GM12878 (cell line): Measurements from ENCODE around the gene KDELR1. TPM values are rescaled to one million over a fixed set of nuclear protein-coding genes. Genes with fewer than 3 reads are reported as not detected.

ENCODE experiments used
- ATAC-seq: fragments of 200-7000 bp; cut with Tn5 transposase; 3 replicates; pipeline ENCODE4 v1.9.1; 2020; ENCODE audit warnings: mild to moderate bottlenecking, moderate library complexity
- BruUV-seq: library from RNA; stranded (reverse); fragments of 400-500 nt; replicated peaks from 2 replicates; lab custom pipeline; 2021; lab: Mats Ljungman, UMichigan
- CTCF ChIA-PET: fragments of 300-600 bp; sonication (Branson Sonifier 250); formaldehyde crosslinking; extraction: SDS; loops from one replicate; lab custom pipeline; 2021; ENCODE audit warnings: inconsistent platforms; lab: Yijun Ruan, JAX
- POLR2A ChIA-PET: fragments of 350-600 bp; formaldehyde crosslinking; extraction: SDS; loops from one replicate; lab custom pipeline; 2021; ENCODE audit warnings: inconsistent platforms; lab: Charles Lee
- RAD21 ChIA-PET: fragments of 300-600 bp; sonication (Branson Sonifier 250); formaldehyde crosslinking; loops from one replicate; lab custom pipeline; 2023; ENCODE audit warnings: antibody characterized with exemption; ENCODE audit not compliant: unreplicated experiment; lab: Charles Lee
- SMC1A ChIA-PET: fragments of 300-600 bp; sonication (Branson Sonifier 250); formaldehyde crosslinking; loops from one replicate; lab custom pipeline; 2023; ENCODE audit not compliant: unreplicated experiment, uncharacterized antibody; lab: Charles Lee
- DNase-seq: peaks from one replicate; pipeline ENCODE4 v3.0.0-alpha.2; 2011; ENCODE audit warnings: low read depth, low spot score
- FAIRE-seq: peaks from 3 replicates; lab custom pipeline; 2011; peaks lifted over from hg19 to GRCh38; lab: Jason Lieb, UNC
- H2AFZ ChIP-seq: 2 replicates; pipeline ENCODE4 v1.6.0; 2011; ENCODE audit warnings: low read depth, low read length, control low read depth; ENCODE audit not compliant: control insufficient read depth
- H3K27ac ChIP-seq: 2 replicates; pipeline ENCODE4 v1.5.1; 2011; ENCODE audit warnings: control low read depth; ENCODE audit not compliant: control insufficient read depth, insufficient read depth
- H3K27me3 ChIP-seq, 2 experiments: replicated peaks in 1 of 2; 2 replicates each; pipeline versions ENCODE4 v1.6.0 to v1.6.1; 2011; ENCODE audit warnings: low read length in 1 of 2; ENCODE audit not compliant: control insufficient read depth in 2 of 2, insufficient read depth in 2 of 2
- H3K36me3 ChIP-seq, 2 experiments: 2 replicates each; pipeline ENCODE4 v1.5.1; 2011; ENCODE audit warnings: low read length in 1 of 2; ENCODE audit not compliant: control insufficient read depth in 2 of 2, insufficient read depth in 2 of 2
- H3K4me1 ChIP-seq: 2 replicates; pipeline ENCODE4 v1.6.1; 2011; ENCODE audit warnings: mild to moderate bottlenecking, low read length, moderate library complexity, mixed read lengths; ENCODE audit not compliant: control insufficient read depth, insufficient read depth
- H3K4me2 ChIP-seq: 2 replicates; pipeline ENCODE4 v1.6.0; 2011; ENCODE audit warnings: control low read depth; ENCODE audit not compliant: control insufficient read depth, insufficient read depth
- H3K4me3 ChIP-seq: fragments of 200-600 bp; sonication (generic); 2 replicates; pipeline ENCODE4 v1.5.1; 2016
- H3K79me2 ChIP-seq: 2 replicates; pipeline ENCODE4 v1.6.0; 2011; ENCODE audit warnings: low read length; ENCODE audit not compliant: control insufficient read depth, insufficient read depth
- H3K9ac ChIP-seq: 2 replicates; pipeline ENCODE4 v1.8.0; 2011; ENCODE audit warnings: low read length, control low read depth, mixed read lengths; ENCODE audit not compliant: control insufficient read depth, insufficient read depth
- H3K9me3 ChIP-seq: replicated peaks from 3 replicates; pipeline ENCODE4 v1.5.1; 2011; ENCODE audit warnings: mild to moderate bottlenecking, low read length; ENCODE audit not compliant: control insufficient read depth, insufficient read depth
- H4K20me1 ChIP-seq: 2 replicates; pipeline ENCODE4 v1.6.0; 2011; ENCODE audit not compliant: control insufficient read depth, insufficient read depth
- BCL11A ChIP-seq: IDR thresholded peaks from 2 replicates; pipeline ENCODE4 v1.6.1; 2011; ENCODE audit warnings: low read depth, low read length
- CBFB ChIP-seq: IDR thresholded peaks from 2 replicates; pipeline ENCODE4 v1.6.1; 2016; ENCODE audit warnings: antibody characterized with exemption, low read depth
- CREB1 ChIP-seq: IDR thresholded peaks from 2 replicates; pipeline ENCODE4 v1.6.1; 2012; ENCODE audit warnings: low read depth, mild to moderate bottlenecking, inconsistent platforms
- NRF1 ChIP-seq: conservative IDR thresholded peaks from 2 replicates; pipeline ENCODE4 v1.6.1; 2011; ENCODE audit warnings: mild to moderate bottlenecking, low read depth, low read length, improper control_type of control experiment
- POLR2AphosphoS5 ChIP-seq: IDR thresholded peaks from 2 replicates; pipeline ENCODE4 v1.6.1; 2011; ENCODE audit warnings: mild to moderate bottlenecking, low read length, inconsistent platforms
- SMAD1 ChIP-seq: fragments of 450-650 bp; IDR thresholded peaks from 2 replicates; pipeline ENCODE4 v1.6.1; 2018; ENCODE audit warnings: mild to moderate bottlenecking, low read depth; ENCODE audit not compliant: partially characterized antibody
- ZBED1 ChIP-seq: IDR thresholded peaks from 2 replicates; pipeline ENCODE4 v1.6.1; 2016; ENCODE audit warnings: borderline replicate concordance
- ZNF207 ChIP-seq: fragments of 450-650 bp; IDR thresholded peaks from 2 replicates; pipeline ENCODE4 v1.6.1; 2014; ENCODE audit warnings: antibody characterized with exemption, mild to moderate bottlenecking, borderline replicate concordance
- WGBS: methylation state at CpG from one replicate; pipeline ENCODE4 v1.1.6; 2016; ENCODE audit warnings: low lambda C conversion rate; ENCODE audit not compliant: insufficient replicate concordance, insufficient coverage; ENCODE audit errors: missing lambda C conversion rate; 5-methylcytosine and 5-hydroxymethylcytosine counted together
- in situ Hi-C: fragments of 300-500 bp; cut with MboI; formaldehyde crosslinking; loops from 9 replicates; pipeline ENCODE4 v1.14.3; 2018; ENCODE audit warnings: mixed read lengths
- intact Hi-C: fragments of 100-400 bp; cut with micrococcal nuclease; formaldehyde crosslinking; loops from one replicate; pipeline ENCODE4 v1.14.2; 2022; ENCODE audit not compliant: unreplicated experiment
- polyA plus RNA-seq, 11 experiments: library from polyadenylated mRNA; depleted of rRNA in 4 of 11; unstranded in 6 of 11; stranded (reverse) in 5 of 11; fragments of >200 nt; fragmentation: Nextera tagmentation in 4 of 11; fragmentation: Illumina TruSeq in 1 of 11; extraction: Ambion mirVana in 4 of 11; extraction: Trizol in 1 of 11; gene quantifications; 1 replicate in 1 of 11; 2 replicates in 10 of 11; pipeline versions ENCODE4 v1.2.1 to v1.2.3, GENCODE V29; 2011 to 2016; ENCODE audit warnings: inconsistent platforms in 2 of 11, missing spikeins in 2 of 11, low read depth in 1 of 11
- total RNA-seq, 4 experiments: library from RNA; depleted of rRNA in 3 of 4; stranded (reverse); fragments of >200 nt in 3 of 4; fragmentation: Illumina TruSeq in 1 of 4; extraction: Trizol in 1 of 4; gene quantifications; 2 replicates each; pipeline versions ENCODE4 v1.2.1 to v1.2.3, GENCODE V29; 2013 to 2021
- TF ChIP-seq, protein P1 (sequence below): fragments of 450-650 bp; IDR thresholded peaks from 2 replicates; pipeline ENCODE4 v1.6.1; 2016; ENCODE audit warnings: mild to moderate bottlenecking, moderate library complexity, borderline replicate concordance
- TF ChIP-seq, protein P2 (sequence below): fragments of 150-350 bp; IDR thresholded peaks from 2 replicates; pipeline ENCODE4 v1.6.1; 2016; ENCODE audit warnings: low read depth, low read length

The KDELR1 gene
- total and polyA plus RNA-seq, 10 of the 15 experiments (the other 5 are each of a cell fraction or from before 2014, with no cell fraction given): 2.3 to 71.0 (median 45.2) TPM

DNA sequence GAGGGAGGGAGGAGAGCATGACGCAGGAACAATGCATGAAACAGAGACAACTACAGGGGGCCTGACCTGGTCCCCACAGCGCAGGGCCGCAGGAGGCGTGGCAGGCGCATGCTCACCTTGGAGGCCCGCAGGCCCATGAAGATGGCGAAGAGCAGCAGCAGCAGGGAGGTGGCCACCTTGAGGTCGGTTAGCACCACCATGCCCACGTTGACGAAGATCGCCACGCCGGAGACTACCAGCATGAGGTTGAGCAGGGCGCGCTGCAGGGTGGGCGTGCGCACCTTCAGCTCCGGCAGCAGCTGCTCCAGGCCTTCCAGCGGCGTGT is 49.0 kb downstream of the KDELR1 start:
- no peak overlapping the region for H3K27ac ChIP-seq

DNA sequence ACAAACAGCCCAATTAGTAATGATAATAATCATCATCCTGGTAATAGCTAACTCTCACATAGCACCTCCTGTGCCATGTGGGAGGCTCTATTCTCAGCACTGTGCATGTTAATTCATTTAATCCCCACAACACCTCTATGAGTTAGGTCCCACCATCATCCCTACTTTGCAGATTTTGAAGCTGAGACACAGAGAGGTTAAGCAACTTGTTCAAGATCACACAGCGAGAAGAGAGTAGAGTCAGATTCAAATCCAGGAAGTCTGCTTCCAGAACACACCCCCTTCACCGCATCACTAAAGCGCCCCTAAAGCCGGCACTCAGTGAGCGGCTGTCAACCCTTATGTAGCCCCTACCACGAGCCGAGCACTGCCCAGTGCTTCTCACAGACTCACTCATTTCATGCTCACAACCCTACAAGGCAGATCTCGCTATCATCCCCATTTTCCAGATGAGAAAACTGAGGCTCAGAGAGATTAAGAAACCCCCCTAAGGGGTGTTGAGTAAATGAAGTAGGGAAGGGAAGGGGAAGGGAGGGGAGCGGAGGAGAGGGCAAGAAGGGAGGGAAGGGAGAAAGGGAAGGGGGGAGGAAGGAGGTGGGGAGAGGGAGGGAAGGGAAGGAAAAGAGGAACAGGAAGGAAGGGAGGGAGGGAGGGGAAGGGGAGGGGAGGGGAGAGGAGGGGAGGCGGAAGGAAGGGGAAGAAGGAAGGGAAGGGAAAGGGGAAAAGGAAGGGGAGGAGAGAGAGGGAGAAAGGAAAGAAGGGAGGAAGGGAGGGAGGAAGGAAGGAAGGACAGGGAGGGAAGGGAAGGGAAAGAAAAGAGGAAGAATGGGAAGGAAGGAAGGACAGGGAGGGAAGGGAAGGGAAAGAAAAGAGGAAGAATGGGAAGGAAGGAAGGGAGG is 49.6 kb downstream of the KDELR1 start:
- no peaks in the 10 kb centered on the region for H4K20me1 ChIP-seq
- ChIA-PET SMC1A (interaction anchor here (1.5 kb wide), 1 partner anchor 23 kb away, joined by 3 read pairs; no protein-coding TSS in a partner anchor), RAD21 (interaction anchor here (1.4 to 2.1 kb wide), 2 partner anchors 9 to 20 kb away, joined by 4 to 13 read pairs; a partner anchor contains a TSS), CTCF (interaction anchor here (0.6 to 1.3 kb wide), 3 partner anchors 22 to 267 kb away, joined by 3 to 4 read pairs (median 4); partner anchors contain the start of gene KDELR1), POLR2A (interaction anchor here (0.5 to 1.0 kb wide), 3 partner anchors 10 to 785 kb away, joined by 3 read pairs; no protein-coding TSS in a partner anchor)
- H3K9me3 ChIP-seq: no peaks in the 10 kb centered on the region
- H3K27me3 ChIP-seq: no peaks in the 10 kb centered on the region
- TF ChIP-seq ZBED1 (no peak), ZNF207 (no peak), NRF1 (no peak), POLR2AphosphoS5 (no peak)
- TF ChIP-seq, protein P1, sequence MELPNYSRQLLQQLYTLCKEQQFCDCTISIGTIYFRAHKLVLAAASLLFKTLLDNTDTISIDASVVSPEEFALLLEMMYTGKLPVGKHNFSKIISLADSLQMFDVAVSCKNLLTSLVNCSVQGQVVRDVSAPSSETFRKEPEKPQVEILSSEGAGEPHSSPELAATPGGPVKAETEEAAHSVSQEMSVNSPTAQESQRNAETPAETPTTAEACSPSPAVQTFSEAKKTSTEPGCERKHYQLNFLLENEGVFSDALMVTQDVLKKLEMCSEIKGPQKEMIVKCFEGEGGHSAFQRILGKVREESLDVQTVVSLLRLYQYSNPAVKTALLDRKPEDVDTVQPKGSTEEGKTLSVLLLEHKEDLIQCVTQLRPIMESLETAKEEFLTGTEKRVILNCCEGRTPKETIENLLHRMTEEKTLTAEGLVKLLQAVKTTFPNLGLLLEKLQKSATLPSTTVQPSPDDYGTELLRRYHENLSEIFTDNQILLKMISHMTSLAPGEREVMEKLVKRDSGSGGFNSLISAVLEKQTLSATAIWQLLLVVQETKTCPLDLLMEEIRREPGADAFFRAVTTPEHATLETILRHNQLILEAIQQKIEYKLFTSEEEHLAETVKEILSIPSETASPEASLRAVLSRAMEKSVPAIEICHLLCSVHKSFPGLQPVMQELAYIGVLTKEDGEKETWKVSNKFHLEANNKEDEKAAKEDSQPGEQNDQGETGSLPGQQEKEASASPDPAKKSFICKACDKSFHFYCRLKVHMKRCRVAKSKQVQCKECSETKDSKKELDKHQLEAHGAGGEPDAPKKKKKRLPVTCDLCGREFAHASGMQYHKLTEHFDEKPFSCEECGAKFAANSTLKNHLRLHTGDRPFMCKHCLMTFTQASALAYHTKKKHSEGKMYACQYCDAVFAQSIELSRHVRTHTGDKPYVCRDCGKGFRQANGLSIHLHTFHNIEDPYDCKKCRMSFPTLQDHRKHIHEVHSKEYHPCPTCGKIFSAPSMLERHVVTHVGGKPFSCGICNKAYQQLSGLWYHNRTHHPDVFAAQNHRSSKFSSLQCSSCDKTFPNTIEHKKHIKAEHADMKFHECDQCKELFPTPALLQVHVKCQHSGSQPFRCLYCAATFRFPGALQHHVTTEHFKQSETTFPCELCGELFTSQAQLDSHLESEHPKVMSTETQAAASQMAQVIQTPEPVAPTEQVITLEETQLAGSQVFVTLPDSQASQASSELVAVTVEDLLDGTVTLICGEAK: no peak
- TF ChIP-seq, protein P2, sequence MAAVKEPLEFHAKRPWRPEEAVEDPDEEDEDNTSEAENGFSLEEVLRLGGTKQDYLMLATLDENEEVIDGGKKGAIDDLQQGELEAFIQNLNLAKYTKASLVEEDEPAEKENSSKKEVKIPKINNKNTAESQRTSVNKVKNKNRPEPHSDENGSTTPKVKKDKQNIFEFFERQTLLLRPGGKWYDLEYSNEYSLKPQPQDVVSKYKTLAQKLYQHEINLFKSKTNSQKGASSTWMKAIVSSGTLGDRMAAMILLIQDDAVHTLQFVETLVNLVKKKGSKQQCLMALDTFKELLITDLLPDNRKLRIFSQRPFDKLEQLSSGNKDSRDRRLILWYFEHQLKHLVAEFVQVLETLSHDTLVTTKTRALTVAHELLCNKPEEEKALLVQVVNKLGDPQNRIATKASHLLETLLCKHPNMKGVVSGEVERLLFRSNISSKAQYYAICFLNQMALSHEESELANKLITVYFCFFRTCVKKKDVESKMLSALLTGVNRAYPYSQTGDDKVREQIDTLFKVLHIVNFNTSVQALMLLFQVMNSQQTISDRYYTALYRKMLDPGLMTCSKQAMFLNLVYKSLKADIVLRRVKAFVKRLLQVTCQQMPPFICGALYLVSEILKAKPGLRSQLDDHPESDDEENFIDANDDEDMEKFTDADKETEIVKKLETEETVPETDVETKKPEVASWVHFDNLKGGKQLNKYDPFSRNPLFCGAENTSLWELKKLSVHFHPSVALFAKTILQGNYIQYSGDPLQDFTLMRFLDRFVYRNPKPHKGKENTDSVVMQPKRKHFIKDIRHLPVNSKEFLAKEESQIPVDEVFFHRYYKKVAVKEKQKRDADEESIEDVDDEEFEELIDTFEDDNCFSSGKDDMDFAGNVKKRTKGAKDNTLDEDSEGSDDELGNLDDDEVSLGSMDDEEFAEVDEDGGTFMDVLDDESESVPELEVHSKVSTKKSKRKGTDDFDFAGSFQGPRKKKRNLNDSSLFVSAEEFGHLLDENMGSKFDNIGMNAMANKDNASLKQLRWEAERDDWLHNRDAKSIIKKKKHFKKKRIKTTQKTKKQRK: no peak
- in situ Hi-C loops (no loop called here), intact Hi-C loops (no loop called here)
- no peak overlapping the region for H3K27ac ChIP-seq
- ATAC-seq: no peak
- no peaks in the 10 kb centered on the region for H3K4me1 ChIP-seq
- H3K4me2 ChIP-seq: no peak overlapping the region
- DNase-seq: no peak
- no peak overlapping the region for H3K4me3 ChIP-seq
- no peaks in the 10 kb centered on the region for H3K79me2 ChIP-seq
- BruUV-seq: no TSS peak
- FAIRE-seq: no peak
- H3K9ac ChIP-seq: no peak overlapping the region
- H3K36me3 ChIP-seq: peaks cover 0 to 2% of the 10 kb centered on the region in 2 experiments; a peak in 3 of 4 replicates
- 90% methylated on average over 8 of the region's 10 CpGs for WGBS
- no peak overlapping the region for H2AFZ ChIP-seq

More for the DNA sequence above, 49.0 kb downstream of the KDELR1 start:
- Histone ChIP-seq H2AFZ (no peak overlapping the region), H3K9ac (no peak overlapping the region), H3K4me3 (no peak overlapping the region), H3K9me3 (no peaks in the 10 kb centered on the region), H3K27me3 (no peaks in the 10 kb centered on the region), H4K20me1 (no peaks in the 10 kb centered on the region), H3K79me2 (no peaks in the 10 kb centered on the region), H3K4me2 (no peak overlapping the region), H3K36me3 (peaks cover 0 to 2% of the 10 kb centered on the region in 2 experiments; a peak in 3 of 4 replicates), H3K4me1 (no peaks in the 10 kb centered on the region)
- ATAC-seq (no peak), DNase-seq (no peak), FAIRE-seq (no peak)
- no TSS peak for BruUV-seq
- intact Hi-C loops (no loop called here), in situ Hi-C loops (no loop called here)
- ChIA-PET CTCF (no interaction called here), RAD21 (no interaction called here), POLR2A (no interaction called here), SMC1A (no interaction called here)
- TF ChIP-seq CBFB (no peak), SMAD1 (no peak), CREB1 (no peak), BCL11A (no peak)
- WGBS: 90% methylated on average over 19 of the region's 20 CpGs
